SH-SY5Y (cell line): ENCODE results near the gene MARCHF2.

Experiments used
- GATA2 ChIP-seq: IDR thresholded peaks from 2 replicates; pipeline ENCODE4 v1.6.1; 2011; ENCODE audit warnings: mild to moderate bottlenecking, low read depth, low read length
- GATA3 ChIP-seq: IDR thresholded peaks from 2 replicates; pipeline ENCODE4 v1.6.1; 2011; ENCODE audit warnings: low read depth, mild to moderate bottlenecking, low read length, moderate library complexity

GRCh38 chr19:8397746-8398310 lies 15.3 kb upstream of the MARCHF2 start:
- no peak for TF ChIP-seq GATA2
- no peak for TF ChIP-seq GATA3
